Measurements from ENCODE around the gene APOBR. TPM values are rescaled to one million over a fixed set of nuclear protein-coding genes. Genes with fewer than 3 reads are reported as not detected.
A peak's percentile ranks its signal among the peaks of the same experiment; 100 is the strongest.

Gene APOBR
- total and polyA plus RNA-seq, 2 of the 13 experiments (the other 11 are each of a cell fraction or from before 2014, with no cell fraction given): 0.03 TPM; not detected in 1

DNA sequence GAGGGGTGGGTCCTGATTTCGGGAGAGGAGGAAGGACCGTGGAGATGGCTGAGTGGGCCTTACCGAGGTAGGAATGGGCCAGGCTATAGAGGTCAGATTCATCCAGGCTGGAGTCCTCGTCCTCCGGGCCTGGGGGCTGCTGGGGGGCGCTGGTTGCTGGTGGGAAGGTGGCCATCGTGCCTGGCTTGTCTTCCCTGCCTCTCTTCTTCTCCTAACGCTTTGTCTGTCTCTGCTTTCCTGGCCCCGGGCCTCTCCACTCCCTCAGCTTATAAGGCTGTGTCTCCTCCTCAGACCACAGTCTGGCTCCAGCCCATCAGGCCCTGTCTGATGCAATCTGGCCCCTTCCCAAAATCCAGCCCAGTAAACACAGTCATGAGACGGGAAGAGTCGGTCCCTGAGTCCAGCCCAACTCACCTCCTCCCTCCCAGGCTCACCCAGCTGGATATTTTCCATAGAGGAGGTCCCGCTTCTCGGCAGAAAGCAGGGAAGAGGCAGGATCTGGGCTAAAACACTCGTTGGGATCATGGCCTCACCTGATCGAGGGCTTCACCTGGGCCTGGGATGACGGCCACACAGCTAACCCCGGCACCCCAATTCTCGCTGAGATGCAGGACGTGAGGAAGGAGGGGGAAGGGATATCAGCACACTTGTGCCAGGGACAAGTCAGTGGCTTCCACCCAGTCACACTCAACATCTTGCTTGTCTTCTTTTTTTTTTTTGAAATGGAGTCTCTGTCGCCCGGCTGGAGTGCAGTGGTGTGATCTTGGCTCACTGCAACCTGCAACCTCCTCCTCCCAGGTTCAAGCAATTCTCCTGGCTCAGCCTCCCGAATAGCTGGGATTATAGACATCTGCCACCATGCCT lies 44.5 kb downstream of the APOBR start, which contains the start of gene NUPR1 (continued):
- TF ChIP-seq, protein P1, sequence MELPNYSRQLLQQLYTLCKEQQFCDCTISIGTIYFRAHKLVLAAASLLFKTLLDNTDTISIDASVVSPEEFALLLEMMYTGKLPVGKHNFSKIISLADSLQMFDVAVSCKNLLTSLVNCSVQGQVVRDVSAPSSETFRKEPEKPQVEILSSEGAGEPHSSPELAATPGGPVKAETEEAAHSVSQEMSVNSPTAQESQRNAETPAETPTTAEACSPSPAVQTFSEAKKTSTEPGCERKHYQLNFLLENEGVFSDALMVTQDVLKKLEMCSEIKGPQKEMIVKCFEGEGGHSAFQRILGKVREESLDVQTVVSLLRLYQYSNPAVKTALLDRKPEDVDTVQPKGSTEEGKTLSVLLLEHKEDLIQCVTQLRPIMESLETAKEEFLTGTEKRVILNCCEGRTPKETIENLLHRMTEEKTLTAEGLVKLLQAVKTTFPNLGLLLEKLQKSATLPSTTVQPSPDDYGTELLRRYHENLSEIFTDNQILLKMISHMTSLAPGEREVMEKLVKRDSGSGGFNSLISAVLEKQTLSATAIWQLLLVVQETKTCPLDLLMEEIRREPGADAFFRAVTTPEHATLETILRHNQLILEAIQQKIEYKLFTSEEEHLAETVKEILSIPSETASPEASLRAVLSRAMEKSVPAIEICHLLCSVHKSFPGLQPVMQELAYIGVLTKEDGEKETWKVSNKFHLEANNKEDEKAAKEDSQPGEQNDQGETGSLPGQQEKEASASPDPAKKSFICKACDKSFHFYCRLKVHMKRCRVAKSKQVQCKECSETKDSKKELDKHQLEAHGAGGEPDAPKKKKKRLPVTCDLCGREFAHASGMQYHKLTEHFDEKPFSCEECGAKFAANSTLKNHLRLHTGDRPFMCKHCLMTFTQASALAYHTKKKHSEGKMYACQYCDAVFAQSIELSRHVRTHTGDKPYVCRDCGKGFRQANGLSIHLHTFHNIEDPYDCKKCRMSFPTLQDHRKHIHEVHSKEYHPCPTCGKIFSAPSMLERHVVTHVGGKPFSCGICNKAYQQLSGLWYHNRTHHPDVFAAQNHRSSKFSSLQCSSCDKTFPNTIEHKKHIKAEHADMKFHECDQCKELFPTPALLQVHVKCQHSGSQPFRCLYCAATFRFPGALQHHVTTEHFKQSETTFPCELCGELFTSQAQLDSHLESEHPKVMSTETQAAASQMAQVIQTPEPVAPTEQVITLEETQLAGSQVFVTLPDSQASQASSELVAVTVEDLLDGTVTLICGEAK (IDR thresholded peaks at IDR 0.05): no peak
- TF ChIP-seq, protein P1 (CRISPR knock-in tag; IDR thresholded peaks at IDR 0.05): 0 out of 2 replicates have a peak, but pooled peaks have one; percentile 42
- 0 out of 2 replicates have a peak, but pooled peaks have one; percentile 23 for TF ChIP-seq SP140L (CRISPR knock-in tag; IDR thresholded peaks at IDR 0.05; ENCODE audit: borderline replicate concordance)
- TF ChIP-seq KDM5A (IDR thresholded peaks at IDR 0.05; ENCODE audit: borderline replicate concordance, low read length): no peak
- TF ChIP-seq, protein P2, sequence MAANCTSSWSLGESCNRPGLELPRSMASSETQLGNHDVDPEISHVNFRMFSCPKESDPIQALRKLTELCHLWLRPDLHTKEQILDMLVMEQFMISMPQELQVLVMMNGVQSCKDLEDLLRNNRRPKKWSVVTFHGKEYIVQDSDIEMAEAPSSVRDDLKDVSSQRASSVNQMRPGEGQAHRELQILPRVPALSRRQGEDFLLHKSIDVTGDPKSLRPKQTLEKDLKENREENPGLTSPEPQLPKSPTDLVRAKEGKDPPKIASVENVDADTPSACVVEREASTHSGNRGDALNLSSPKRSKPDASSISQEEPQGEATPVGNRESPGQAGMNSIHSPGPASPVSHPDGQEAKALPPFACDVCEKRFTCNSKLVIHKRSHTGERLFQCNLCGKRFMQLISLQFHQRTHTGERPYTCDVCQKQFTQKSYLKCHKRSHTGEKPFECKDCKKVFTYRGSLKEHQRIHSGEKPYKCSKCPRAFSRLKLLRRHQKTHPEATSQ (CRISPR knock-in tag; IDR thresholded peaks at IDR 0.05; ENCODE audit: borderline replicate concordance): no peak
- TF ChIP-seq KLF11 (CRISPR knock-in tag; IDR thresholded peaks at IDR 0.05): 0 out of 2 replicates have a peak, but pooled peaks have one; percentile 41
- TF ChIP-seq, protein P3, sequence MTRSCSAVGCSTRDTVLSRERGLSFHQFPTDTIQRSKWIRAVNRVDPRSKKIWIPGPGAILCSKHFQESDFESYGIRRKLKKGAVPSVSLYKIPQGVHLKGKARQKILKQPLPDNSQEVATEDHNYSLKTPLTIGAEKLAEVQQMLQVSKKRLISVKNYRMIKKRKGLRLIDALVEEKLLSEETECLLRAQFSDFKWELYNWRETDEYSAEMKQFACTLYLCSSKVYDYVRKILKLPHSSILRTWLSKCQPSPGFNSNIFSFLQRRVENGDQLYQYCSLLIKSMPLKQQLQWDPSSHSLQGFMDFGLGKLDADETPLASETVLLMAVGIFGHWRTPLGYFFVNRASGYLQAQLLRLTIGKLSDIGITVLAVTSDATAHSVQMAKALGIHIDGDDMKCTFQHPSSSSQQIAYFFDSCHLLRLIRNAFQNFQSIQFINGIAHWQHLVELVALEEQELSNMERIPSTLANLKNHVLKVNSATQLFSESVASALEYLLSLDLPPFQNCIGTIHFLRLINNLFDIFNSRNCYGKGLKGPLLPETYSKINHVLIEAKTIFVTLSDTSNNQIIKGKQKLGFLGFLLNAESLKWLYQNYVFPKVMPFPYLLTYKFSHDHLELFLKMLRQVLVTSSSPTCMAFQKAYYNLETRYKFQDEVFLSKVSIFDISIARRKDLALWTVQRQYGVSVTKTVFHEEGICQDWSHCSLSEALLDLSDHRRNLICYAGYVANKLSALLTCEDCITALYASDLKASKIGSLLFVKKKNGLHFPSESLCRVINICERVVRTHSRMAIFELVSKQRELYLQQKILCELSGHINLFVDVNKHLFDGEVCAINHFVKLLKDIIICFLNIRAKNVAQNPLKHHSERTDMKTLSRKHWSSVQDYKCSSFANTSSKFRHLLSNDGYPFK (CRISPR knock-in tag; IDR thresholded peaks at IDR 0.05; ENCODE audit: borderline replicate concordance): peak; percentile 50; the same call in 1 of the 2 replicates
- TF ChIP-seq, protein P4, sequence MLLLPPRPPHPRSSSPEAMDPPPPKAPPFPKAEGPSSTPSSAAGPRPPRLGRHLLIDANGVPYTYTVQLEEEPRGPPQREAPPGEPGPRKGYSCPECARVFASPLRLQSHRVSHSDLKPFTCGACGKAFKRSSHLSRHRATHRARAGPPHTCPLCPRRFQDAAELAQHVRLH (CRISPR knock-in tag; IDR thresholded peaks at IDR 0.05; ENCODE audit: borderline replicate concordance, low read depth): peak; percentile 51; the same call in 1 of the 2 replicates
- peak; percentile 90; the same call in 1 of the 2 replicates for TF ChIP-seq ZSCAN9 (CRISPR knock-in tag; IDR thresholded peaks at IDR 0.05; ENCODE audit: borderline replicate concordance)
- no peak for TF ChIP-seq PHF20 (CRISPR knock-in tag; IDR thresholded peaks at IDR 0.05)
- no peak for TF ChIP-seq MYNN (CRISPR knock-in tag; IDR thresholded peaks at IDR 0.05; ENCODE audit: low read depth)
- TF ChIP-seq ZNF224 (CRISPR knock-in tag; IDR thresholded peaks at IDR 0.05): no peak
- 0 out of 2 replicates have a peak, but pooled peaks have one; percentile 24 for TF ChIP-seq RCOR2 (CRISPR knock-in tag; IDR thresholded peaks at IDR 0.05)
- peak; percentile 81 for TF ChIP-seq ZNF501 (CRISPR knock-in tag; IDR thresholded peaks at IDR 0.05)
- 0 out of 2 replicates have a peak, but pooled peaks have one; percentile 79 for TF ChIP-seq TP53 (CRISPR knock-in tag; conservative IDR thresholded peaks at IDR 0.05)

All from HepG2 (cell line).